NCI-H2227 treated with DMSO at 0.1 percent for 48 hours (cell line): Measurements from ENCODE around the gene C22orf23.

Source experiments
- DNase-seq: peaks from one replicate; lab custom pipeline; 2025; lab: John Stamatoyannopoulos, UW

Gene C22orf23

DNA sequence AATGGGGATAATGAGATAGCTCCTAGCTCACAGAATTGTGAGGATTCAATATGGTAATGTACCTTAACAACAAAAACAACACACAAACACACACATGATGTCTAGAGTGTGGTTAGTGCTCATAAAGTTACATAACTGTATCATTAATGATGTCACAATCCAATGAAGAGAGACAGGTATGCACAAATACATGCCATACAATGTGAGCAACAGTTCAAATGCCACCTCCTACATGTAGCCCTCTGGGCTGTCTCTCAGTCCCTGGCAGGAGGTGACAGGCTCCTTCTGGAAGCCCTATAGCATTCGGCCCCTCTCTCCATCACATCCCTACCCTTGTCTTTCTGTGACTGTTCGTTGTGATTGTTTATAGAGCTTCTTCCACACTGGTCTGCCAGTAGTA is 55.6 kb downstream of the C22orf23 start:
- DNase-seq: no peak

DNA sequence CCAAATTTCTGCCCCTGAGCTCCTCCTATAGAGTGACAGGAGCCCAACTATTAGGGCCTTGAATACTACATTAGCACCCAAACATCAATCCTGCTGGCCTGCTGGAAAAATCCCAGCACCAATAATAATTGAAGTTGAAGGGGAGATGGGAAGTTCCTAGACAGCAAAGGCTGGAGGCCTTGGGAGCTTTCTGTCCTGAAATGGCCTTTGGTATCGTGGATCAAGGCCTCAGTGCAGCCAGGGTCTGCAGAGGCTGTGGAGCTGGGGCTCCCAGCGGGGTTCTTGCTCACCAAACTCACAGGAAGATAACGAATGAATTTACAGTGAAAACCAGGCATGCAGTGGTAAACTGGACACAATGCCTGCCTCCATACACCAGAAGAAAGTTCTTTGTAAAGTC is 56.5 kb downstream of the C22orf23 start:
- no peak for DNase-seq

DNA sequence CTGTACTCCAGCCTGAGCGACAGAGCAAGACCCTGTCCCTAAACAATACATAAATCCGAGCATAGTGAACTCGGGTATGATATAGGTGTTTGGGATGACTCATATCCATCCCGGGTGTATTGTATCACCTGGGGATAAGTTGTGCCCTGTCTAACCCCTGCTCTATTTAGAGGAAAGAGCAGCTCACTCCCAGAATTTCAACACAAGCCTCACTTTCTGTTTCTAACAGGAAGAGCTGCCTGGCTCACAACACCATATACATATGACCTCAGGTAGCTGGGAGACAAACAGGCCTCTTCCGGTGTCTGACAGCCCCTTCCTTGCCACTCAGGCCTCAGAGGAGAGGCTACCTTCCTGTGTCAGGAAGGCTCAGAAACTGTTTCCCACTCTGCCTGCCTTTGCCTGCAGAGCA is 57.2 kb downstream of the C22orf23 start:
- no peak for DNase-seq

DNA sequence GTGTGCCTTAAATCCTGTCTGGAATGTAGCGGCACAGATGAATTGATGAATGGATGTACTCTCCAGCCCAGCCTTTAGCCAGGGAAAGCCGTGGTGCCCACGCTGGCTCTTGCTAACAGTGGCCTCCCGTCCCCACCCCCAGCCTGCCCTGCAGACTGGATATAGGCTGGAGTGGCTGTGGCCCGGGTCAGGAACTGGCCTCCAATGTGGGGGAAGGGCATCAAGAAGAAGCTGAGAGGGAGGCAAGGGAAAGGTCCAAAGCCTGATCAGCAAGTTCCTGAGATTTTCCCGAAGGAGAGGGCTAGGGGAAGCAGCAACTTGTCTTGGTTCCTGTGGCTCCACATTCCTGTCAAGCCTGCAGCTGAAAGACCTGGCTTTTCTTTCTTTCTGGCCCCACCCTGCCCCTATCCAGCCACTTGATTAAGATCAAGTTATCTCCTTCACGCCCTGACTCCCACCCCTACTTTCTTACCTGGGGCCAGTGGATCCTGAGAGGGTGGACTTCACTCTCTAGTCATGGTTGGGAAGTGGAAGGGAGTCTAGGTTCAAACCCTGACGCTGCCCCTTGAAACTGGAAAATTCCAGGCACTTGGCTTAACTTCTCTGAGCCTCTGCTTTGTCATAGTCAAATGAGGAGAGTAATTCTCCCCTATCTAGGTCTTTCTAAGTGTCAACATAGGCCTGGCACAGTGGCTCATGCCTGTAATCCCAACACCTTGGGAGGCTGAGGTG is 58.3 kb downstream of the C22orf23 start:
- no peak for DNase-seq

DNA sequence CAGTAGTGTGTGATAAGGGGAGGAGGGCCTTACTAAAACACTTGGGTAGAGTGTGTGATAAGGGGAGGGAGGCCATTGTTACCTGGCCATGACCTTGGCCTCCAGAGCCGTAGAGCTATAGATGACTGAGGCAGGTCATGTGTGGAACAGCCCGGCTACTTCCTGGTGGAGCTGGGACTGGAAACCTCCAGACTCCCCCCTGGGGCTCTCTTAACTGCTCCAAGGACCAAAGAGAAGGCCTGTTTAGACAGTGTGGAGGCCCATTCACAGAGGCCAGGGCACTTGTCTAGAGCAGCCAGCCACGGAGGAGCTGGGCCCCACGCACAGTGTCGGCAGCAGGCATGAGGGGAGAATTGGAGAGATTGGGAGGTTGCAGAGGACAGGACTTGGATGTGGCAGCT is 59.8 kb downstream of the C22orf23 start:
- DNase-seq: no peak
